ENCODE measurements around the gene CELA1. TPM values are rescaled to one million over a fixed set of nuclear protein-coding genes. Genes with fewer than 3 reads are reported as not detected.

CELA1 gene
- total and polyA plus RNA-seq, 10 of the 15 experiments (the other 5 are each of a cell fraction or from before 2014, with no cell fraction given), result not detected

GRCh38 chr12:51357374-51358047 is 11.0 kb upstream of the CELA1 start (continued):
- TF ChIP-seq NR2F1 (conservative IDR thresholded peaks at IDR 0.05) (0 out of 2 replicates have a peak, but pooled peaks have one; percentile 17), MYB (IDR thresholded peaks at IDR 0.05; ENCODE audit: borderline replicate concordance, low read depth, low read length) (no peak), ZNF384 (IDR thresholded peaks at IDR 0.05; ENCODE audit: borderline replicate concordance, low read depth, low read length) (no peak), RELB (IDR thresholded peaks at IDR 0.05; ENCODE audit: low read depth) (peak; percentile 85), EP300 (IDR thresholded peaks at IDR 0.05; ENCODE audit: borderline replicate concordance in 1 of 2, control insufficient read depth in 1 of 2, low read depth in 2 of 2, low read length in 2 of 2) (peak; percentile 10 to 44; a peak in 1 of 4 replicates), RCOR1 (conservative IDR thresholded peaks at IDR 0.05; ENCODE audit: low read depth, low read length) (no peak), GABPA (IDR thresholded peaks at IDR 0.05; ENCODE audit: low read depth) (no peak), SPI1 (IDR thresholded peaks at IDR 0.05; ENCODE audit: borderline replicate concordance, insufficient read depth, low read depth, low read length) (peak; percentile 44), SIX5 (IDR thresholded peaks at IDR 0.05; ENCODE audit: low read depth, low read length, severe bottlenecking) (no peak), SMARCA5 (IDR thresholded peaks at IDR 0.05) (0 out of 2 replicates have a peak, but pooled peaks have one; percentile 15)
- TF ChIP-seq, protein P1, sequence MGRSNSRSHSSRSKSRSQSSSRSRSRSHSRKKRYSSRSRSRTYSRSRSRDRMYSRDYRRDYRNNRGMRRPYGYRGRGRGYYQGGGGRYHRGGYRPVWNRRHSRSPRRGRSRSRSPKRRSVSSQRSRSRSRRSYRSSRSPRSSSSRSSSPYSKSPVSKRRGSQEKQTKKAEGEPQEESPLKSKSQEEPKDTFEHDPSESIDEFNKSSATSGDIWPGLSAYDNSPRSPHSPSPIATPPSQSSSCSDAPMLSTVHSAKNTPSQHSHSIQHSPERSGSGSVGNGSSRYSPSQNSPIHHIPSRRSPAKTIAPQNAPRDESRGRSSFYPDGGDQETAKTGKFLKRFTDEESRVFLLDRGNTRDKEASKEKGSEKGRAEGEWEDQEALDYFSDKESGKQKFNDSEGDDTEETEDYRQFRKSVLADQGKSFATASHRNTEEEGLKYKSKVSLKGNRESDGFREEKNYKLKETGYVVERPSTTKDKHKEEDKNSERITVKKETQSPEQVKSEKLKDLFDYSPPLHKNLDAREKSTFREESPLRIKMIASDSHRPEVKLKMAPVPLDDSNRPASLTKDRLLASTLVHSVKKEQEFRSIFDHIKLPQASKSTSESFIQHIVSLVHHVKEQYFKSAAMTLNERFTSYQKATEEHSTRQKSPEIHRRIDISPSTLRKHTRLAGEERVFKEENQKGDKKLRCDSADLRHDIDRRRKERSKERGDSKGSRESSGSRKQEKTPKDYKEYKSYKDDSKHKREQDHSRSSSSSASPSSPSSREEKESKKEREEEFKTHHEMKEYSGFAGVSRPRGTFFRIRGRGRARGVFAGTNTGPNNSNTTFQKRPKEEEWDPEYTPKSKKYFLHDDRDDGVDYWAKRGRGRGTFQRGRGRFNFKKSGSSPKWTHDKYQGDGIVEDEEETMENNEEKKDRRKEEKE (IDR thresholded peaks at IDR 0.05), result no peak
- TF ChIP-seq, protein P2, sequence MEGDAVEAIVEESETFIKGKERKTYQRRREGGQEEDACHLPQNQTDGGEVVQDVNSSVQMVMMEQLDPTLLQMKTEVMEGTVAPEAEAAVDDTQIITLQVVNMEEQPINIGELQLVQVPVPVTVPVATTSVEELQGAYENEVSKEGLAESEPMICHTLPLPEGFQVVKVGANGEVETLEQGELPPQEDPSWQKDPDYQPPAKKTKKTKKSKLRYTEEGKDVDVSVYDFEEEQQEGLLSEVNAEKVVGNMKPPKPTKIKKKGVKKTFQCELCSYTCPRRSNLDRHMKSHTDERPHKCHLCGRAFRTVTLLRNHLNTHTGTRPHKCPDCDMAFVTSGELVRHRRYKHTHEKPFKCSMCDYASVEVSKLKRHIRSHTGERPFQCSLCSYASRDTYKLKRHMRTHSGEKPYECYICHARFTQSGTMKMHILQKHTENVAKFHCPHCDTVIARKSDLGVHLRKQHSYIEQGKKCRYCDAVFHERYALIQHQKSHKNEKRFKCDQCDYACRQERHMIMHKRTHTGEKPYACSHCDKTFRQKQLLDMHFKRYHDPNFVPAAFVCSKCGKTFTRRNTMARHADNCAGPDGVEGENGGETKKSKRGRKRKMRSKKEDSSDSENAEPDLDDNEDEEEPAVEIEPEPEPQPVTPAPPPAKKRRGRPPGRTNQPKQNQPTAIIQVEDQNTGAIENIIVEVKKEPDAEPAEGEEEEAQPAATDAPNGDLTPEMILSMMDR (IDR thresholded peaks at IDR 0.05 in 2 of 3, conservative IDR thresholded peaks at IDR 0.05 in 1 of 3; ENCODE audit: control insufficient read depth in 2 of 3, extremely low read depth in 1 of 3, insufficient read depth in 1 of 3, low read depth in 3 of 3, low read length in 3 of 3), result no peak
- TF ChIP-seq, protein P3, sequence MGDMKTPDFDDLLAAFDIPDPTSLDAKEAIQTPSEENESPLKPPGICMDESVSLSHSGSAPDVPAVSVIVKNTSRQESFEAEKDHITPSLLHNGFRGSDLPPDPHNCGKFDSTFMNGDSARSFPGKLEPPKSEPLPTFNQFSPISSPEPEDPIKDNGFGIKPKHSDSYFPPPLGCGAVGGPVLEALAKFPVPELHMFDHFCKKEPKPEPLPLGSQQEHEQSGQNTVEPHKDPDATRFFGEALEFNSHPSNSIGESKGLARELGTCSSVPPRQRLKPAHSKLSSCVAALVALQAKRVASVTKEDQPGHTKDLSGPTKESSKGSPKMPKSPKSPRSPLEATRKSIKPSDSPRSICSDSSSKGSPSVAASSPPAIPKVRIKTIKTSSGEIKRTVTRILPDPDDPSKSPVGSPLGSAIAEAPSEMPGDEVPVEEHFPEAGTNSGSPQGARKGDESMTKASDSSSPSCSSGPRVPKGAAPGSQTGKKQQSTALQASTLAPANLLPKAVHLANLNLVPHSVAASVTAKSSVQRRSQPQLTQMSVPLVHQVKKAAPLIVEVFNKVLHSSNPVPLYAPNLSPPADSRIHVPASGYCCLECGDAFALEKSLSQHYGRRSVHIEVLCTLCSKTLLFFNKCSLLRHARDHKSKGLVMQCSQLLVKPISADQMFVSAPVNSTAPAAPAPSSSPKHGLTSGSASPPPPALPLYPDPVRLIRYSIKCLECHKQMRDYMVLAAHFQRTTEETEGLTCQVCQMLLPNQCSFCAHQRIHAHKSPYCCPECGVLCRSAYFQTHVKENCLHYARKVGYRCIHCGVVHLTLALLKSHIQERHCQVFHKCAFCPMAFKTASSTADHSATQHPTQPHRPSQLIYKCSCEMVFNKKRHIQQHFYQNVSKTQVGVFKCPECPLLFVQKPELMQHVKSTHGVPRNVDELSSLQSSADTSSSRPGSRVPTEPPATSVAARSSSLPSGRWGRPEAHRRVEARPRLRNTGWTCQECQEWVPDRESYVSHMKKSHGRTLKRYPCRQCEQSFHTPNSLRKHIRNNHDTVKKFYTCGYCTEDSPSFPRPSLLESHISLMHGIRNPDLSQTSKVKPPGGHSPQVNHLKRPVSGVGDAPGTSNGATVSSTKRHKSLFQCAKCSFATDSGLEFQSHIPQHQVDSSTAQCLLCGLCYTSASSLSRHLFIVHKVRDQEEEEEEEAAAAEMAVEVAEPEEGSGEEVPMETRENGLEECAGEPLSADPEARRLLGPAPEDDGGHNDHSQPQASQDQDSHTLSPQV (IDR thresholded peaks at IDR 0.05), result no peak
